ENCODE results near the gene DST. TPM values are rescaled to one million over a fixed set of nuclear protein-coding genes. Genes with fewer than 3 reads are reported as not detected.

Gene DST
- total and polyA plus RNA-seq, 7 donors = 62.5 to 791 (median 495) TPM

- peaks cover 4 to 73% (median 20%) of the 10 kb centered on the region in 4 donors for H3K36me3 ChIP-seq
- H3K27ac ChIP-seq = peak overlapping the region; percentile 76 to 96 (median 88)
Observed at GRCh38 chr6:56526860-56527544, 115.7 kb downstream of the DST start.

DNA sequence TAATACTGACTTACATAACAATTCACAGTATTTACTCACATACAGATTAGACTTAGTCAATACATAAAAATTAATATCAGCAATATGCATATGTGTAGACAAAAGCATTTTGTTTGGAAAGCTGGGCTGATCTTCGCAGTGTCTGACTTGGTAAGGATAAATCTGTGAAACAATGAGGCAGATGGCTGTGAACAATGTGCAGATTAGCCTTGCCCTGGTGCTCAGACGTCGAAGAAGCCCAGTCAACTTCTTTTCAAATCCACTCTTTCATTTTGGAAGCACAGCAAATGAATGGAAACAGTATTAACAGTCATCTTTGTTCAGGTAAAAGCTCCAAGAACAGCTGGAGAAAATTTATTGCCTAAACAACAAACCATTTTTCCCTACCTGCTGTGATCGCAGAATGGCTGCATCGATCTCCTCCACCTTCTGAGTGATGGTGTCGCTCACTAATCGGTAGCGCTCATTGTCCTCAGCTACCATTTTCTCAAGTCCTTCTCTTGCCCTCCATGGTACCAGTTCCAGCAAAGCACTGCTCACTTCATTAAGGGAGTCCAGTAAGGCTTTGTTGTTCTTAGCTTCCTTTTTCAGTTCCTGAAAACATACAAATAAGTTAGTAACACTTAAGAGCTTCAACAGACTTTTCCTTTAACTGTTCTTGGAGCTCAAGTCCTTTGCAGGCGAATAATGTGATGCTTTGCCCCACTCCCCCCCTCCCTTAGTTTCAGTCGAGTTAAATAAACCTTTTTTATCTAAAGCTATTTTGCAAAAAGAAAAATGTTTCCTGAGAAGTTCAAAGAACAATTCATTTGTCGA is 116.5 kb downstream of the DST start:
- DNase-seq = no peak
- Histone ChIP-seq H3K27ac (peak overlapping the region; percentile 76 to 96 (median 88)), H3K36me3 (peaks cover 4 to 65% (median 14%) of the 10 kb centered on the region in 4 donors), H3K27me3 (no peaks in the 10 kb centered on the region), H3K9me3 (no peaks in the 10 kb centered on the region), H3K4me1 (peaks cover 0 to 99% (median 71%) of the 10 kb centered on the region in 4 donors), H3K4me3 (no peak overlapping the region)
- intact Hi-C loops (cut with DNase I) = loop anchor here (2.0 to 10.0 kb wide), 2 partner anchors 15 to 179 kb away; no protein-coding TSS in a partner anchor
- TF ChIP-seq POLR2AphosphoS5 (IDR thresholded peaks at IDR 0.05) (no peak), EP300 (IDR thresholded peaks at IDR 0.05) (no peak), POLR2A (IDR thresholded peaks at IDR 0.05) (no peak)
- TF ChIP-seq, protein P1, sequence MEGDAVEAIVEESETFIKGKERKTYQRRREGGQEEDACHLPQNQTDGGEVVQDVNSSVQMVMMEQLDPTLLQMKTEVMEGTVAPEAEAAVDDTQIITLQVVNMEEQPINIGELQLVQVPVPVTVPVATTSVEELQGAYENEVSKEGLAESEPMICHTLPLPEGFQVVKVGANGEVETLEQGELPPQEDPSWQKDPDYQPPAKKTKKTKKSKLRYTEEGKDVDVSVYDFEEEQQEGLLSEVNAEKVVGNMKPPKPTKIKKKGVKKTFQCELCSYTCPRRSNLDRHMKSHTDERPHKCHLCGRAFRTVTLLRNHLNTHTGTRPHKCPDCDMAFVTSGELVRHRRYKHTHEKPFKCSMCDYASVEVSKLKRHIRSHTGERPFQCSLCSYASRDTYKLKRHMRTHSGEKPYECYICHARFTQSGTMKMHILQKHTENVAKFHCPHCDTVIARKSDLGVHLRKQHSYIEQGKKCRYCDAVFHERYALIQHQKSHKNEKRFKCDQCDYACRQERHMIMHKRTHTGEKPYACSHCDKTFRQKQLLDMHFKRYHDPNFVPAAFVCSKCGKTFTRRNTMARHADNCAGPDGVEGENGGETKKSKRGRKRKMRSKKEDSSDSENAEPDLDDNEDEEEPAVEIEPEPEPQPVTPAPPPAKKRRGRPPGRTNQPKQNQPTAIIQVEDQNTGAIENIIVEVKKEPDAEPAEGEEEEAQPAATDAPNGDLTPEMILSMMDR (IDR thresholded peaks at IDR 0.05) = no peak
- WGBS, 2 donors = 82 to 89% methylated on average over 11 of the region's 11 CpGs

More at GRCh38 chr6:56526860-56527544, 115.7 kb downstream of the DST start:
- Histone ChIP-seq H3K4me3 (no peak overlapping the region), H3K9me3 (no peaks in the 10 kb centered on the region), H3K4me1 (peaks cover 0 to 99% (median 71%) of the 10 kb centered on the region in 4 donors), H3K27me3 (no peaks in the 10 kb centered on the region)
- DNase-seq = no peak
- no peak for TF ChIP-seq EP300 (IDR thresholded peaks at IDR 0.05)
- no peak for TF ChIP-seq POLR2AphosphoS5 (IDR thresholded peaks at IDR 0.05)
- TF ChIP-seq POLR2A (IDR thresholded peaks at IDR 0.05) = no peak
- TF ChIP-seq, protein P1 (IDR thresholded peaks at IDR 0.05) = no peak
- intact Hi-C loops (cut with DNase I) = loop anchor here (2.0 to 10.0 kb wide), 2 partner anchors 14 to 178 kb away; no protein-coding TSS in a partner anchor
- 66 to 69% methylated on average over 1 of the region's 1 CpG for WGBS, 2 donors

GRCh38 chr6:56524891-56525703 is 117.6 kb downstream of the DST start:
- peak in 3 of 4 donors; percentile 27 to 79 (median 59) for TF ChIP-seq EP300 (IDR thresholded peaks at IDR 0.05)
- peak; percentile 59 to 88 (median 78) for TF ChIP-seq POLR2AphosphoS5 (IDR thresholded peaks at IDR 0.05)
- no peak for TF ChIP-seq POLR2A (IDR thresholded peaks at IDR 0.05)
- TF ChIP-seq, protein P1 (IDR thresholded peaks at IDR 0.05) = no peak
- Histone ChIP-seq H3K27ac (peak overlapping the region; percentile 76 to 96 (median 88)), H3K4me1 (peaks cover 0 to 99% (median 74%) of the 10 kb centered on the region in 4 donors), H3K9me3 (no peaks in the 10 kb centered on the region), H3K36me3 (peaks cover 4 to 65% (median 14%) of the 10 kb centered on the region in 4 donors), H3K4me3 (peak overlapping the region in 1 of 4 donors; percentile 1), H3K27me3 (no peaks in the 10 kb centered on the region)
- 67 to 80% methylated on average over 4 of the region's 4 CpGs for WGBS, 2 donors
- intact Hi-C loops (cut with DNase I) = loop anchor here (10.0 kb wide), 1 partner anchor 180 kb away; no protein-coding TSS in a partner anchor
- DNase-seq = no peak
